Neural progenitor cell (in vitro differentiated cells): ENCODE results near the gene TRIM50.

Experiments
- CTCF ChIP-seq: fragments of 200-600 bp; sonication (generic); IDR thresholded peaks from 2 replicates; pipeline ENCODE4 v1.5.1; 2017; ENCODE audit warnings: antibody characterized with exemption, mild to moderate bottlenecking
- EZH2 ChIP-seq: fragments of 200-600 bp; sonication (generic); IDR thresholded peaks from 2 replicates; pipeline ENCODE4 v1.6.1; 2017; ENCODE audit warnings: antibody characterized with exemption, mild to moderate bottlenecking, moderate library complexity

- TF ChIP-seq CTCF (no peak), EZH2 (no peak)
Measured at GRCh38 chr7:73369009-73369408, 41.1 kb upstream of the TRIM50 start.
